Fibroblast of mammary gland (primary cell): ENCODE data around the gene SUPT16H.
A peak's percentile ranks its signal among the peaks of the same experiment; 100 is the strongest.

ENCODE experiments used
- DNase-seq: peaks from one replicate; pipeline ENCODE4 v3.0.0-alpha.2; 2010; ENCODE audit warnings: low read depth
- H3K4me3 ChIP-seq: 2 replicates; pipeline ENCODE4 v1.5.1; 2011; ENCODE audit warnings: low read depth, mild to moderate bottlenecking, low read length, moderate library complexity; ENCODE audit not compliant: control insufficient read depth
- CTCF ChIP-seq: conservative IDR thresholded peaks from 2 replicates; pipeline ENCODE4 v1.5.1; 2011; ENCODE audit warnings: low read depth, low read length, inconsistent platforms; ENCODE audit not compliant: control insufficient read depth, insufficient read depth

The SUPT16H gene

GRCh38 chr14:21383848-21384493, at the start of gene SUPT16H:
Gene SUPT16H, minus strand, starts transcription at chr14:21384019. Its CDS starts 92 bp downstream, at chr14:21383927.
- peak within 1 kb of the TSS; percentile 98 for H3K4me3 ChIP-seq
- peak; percentile 93 for DNase-seq
- TF ChIP-seq CTCF = no peak

- no peak for DNase-seq
- no peak for TF ChIP-seq CTCF
Observed at GRCh38 chr14:21431126-21431525, 47.3 kb upstream of the SUPT16H start.

GRCh38 chr14:21428930-21429329, 45.1 kb upstream of the SUPT16H start:
- no peak overlapping the region for H3K4me3 ChIP-seq
- TF ChIP-seq CTCF = no peak
- DNase-seq = no peak

More at GRCh38 chr14:21431126-21431525, 47.3 kb upstream of the SUPT16H start:
- no peak overlapping the region for H3K4me3 ChIP-seq

GRCh38 chr14:21426692-21427091, 42.9 kb upstream of the SUPT16H start:
- DNase-seq = no peak
- no peak for TF ChIP-seq CTCF
- H3K4me3 ChIP-seq = no peak overlapping the region

- no peak overlapping the region for H3K4me3 ChIP-seq
- no peak for TF ChIP-seq CTCF
- DNase-seq = no peak
Observed at GRCh38 chr14:21419528-21419927, 35.7 kb upstream of the SUPT16H start.

- no peak for TF ChIP-seq CTCF
- H3K4me3 ChIP-seq = no peak overlapping the region
- no peak for DNase-seq
Observed at GRCh38 chr14:21415329-21415728, 31.5 kb upstream of the SUPT16H start.
